KMS-11 (cell line): ENCODE measurements around the gene NUDT16L1.

Experiments used
- H2AFZ ChIP-seq: fragments of 200-600 bp; sonication (generic); 2 replicates; pipeline ENCODE4 v1.6.1; 2016; ENCODE audit warnings: antibody characterized with exemption, mixed run types, low read depth
- H3K27ac ChIP-seq: fragments of 200-600 bp; sonication (generic); 2 replicates; pipeline ENCODE4 v1.6.1; 2016; ENCODE audit warnings: mild to moderate bottlenecking, mixed run types
- H3K27me3 ChIP-seq: fragments of 200-600 bp; sonication (generic); 2 replicates; pipeline ENCODE4 v1.6.1; 2017; ENCODE audit warnings: mild to moderate bottlenecking, low read depth, mixed run types, moderate library complexity; ENCODE audit not compliant: insufficient read depth
- H3K36me3 ChIP-seq: fragments of 200-600 bp; sonication (generic); 2 replicates; pipeline ENCODE4 v1.6.1; 2017; ENCODE audit warnings: mild to moderate bottlenecking, mixed run types; ENCODE audit not compliant: insufficient read depth
- H3K4me1 ChIP-seq: fragments of 200-600 bp; sonication (generic); 2 replicates; pipeline ENCODE4 v1.6.1; 2016; ENCODE audit warnings: mild to moderate bottlenecking, low read depth, mixed run types; ENCODE audit not compliant: poor library complexity, severe bottlenecking
- H3K4me2 ChIP-seq: fragments of 200-600 bp; sonication (generic); 2 replicates; pipeline ENCODE4 v1.7.0; 2016; ENCODE audit warnings: mild to moderate bottlenecking, mixed run types
- H3K4me3 ChIP-seq: fragments of 200-600 bp; sonication (generic); IDR thresholded peaks from 2 replicates; pipeline ENCODE4 v1.6.1; 2017; ENCODE audit warnings: low read depth, low read length, mixed read lengths; ENCODE audit not compliant: insufficient read depth
- H3K79me2 ChIP-seq: fragments of 200-600 bp; sonication (generic); 2 replicates; pipeline ENCODE4 v1.6.1; 2016; ENCODE audit warnings: low read depth, mixed run types; ENCODE audit not compliant: insufficient read depth
- H3K9ac ChIP-seq: fragments of 200-600 bp; sonication (generic); 2 replicates; pipeline ENCODE4 v1.6.1; 2016; ENCODE audit warnings: mild to moderate bottlenecking, mixed run types
- H4K20me1 ChIP-seq: fragments of 200-600 bp; sonication (generic); 2 replicates; pipeline ENCODE4 v1.6.1; 2016; ENCODE audit warnings: mild to moderate bottlenecking, mixed run types; ENCODE audit not compliant: insufficient read depth
- CTCF ChIP-seq: fragments of 200-600 bp; sonication (generic); conservative IDR thresholded peaks from 2 replicates; pipeline ENCODE4 v1.6.1; 2017; ENCODE audit warnings: low read depth, mild to moderate bottlenecking, antibody characterized with exemption, low read length, moderate library complexity, mixed read lengths

Gene NUDT16L1

GRCh38 chr16:4696905-4697847 lies 3.8 kb downstream of the NUDT16L1 start:
- Histone ChIP-seq H3K27ac (no peak overlapping the region), H3K4me2 (no peak overlapping the region), H3K4me3 (no peak overlapping the region), H2AFZ (no peak overlapping the region), H3K27me3 (no peaks in the 10 kb centered on the region), H3K79me2 (peaks cover 7% of the 10 kb centered on the region; the same call in 1 of the 2 replicates), H3K4me1 (peaks cover 12% of the 10 kb centered on the region), H4K20me1 (no peaks in the 10 kb centered on the region), H3K9ac (no peak overlapping the region), H3K36me3 (peaks cover 4% of the 10 kb centered on the region; the same call in 1 of the 2 replicates)
- no peak for TF ChIP-seq CTCF

GRCh38 chr16:4697848-4698291 lies 4.5 kb downstream of the NUDT16L1 start:
- H4K20me1 ChIP-seq: no peaks in the 10 kb centered on the region
- H3K36me3 ChIP-seq: peaks cover 4% of the 10 kb centered on the region; the same call in 1 of the 2 replicates
- H3K79me2 ChIP-seq: peaks cover 7% of the 10 kb centered on the region; the same call in 1 of the 2 replicates
- H3K4me2 ChIP-seq: no peak overlapping the region
- no peak overlapping the region for H3K4me3 ChIP-seq
- no peak overlapping the region for H2AFZ ChIP-seq
- H3K9ac ChIP-seq: no peak overlapping the region
- no peaks in the 10 kb centered on the region for H3K27me3 ChIP-seq
- peaks cover 5% of the 10 kb centered on the region for H3K4me1 ChIP-seq
- no peak overlapping the region for H3K27ac ChIP-seq
- no peak for TF ChIP-seq CTCF

GRCh38 chr16:4698321-4699045 lies 5.1 kb downstream of the NUDT16L1 start:
- no peak overlapping the region for H3K9ac ChIP-seq

More at GRCh38 chr16:4698321-4699045, 5.1 kb downstream of the NUDT16L1 start:
- no peak overlapping the region for H3K4me3 ChIP-seq
- H3K4me1 ChIP-seq: peaks cover 4% of the 10 kb centered on the region
- H3K4me2 ChIP-seq: no peak overlapping the region
- H2AFZ ChIP-seq: no peak overlapping the region
- H3K36me3 ChIP-seq: peaks cover 4% of the 10 kb centered on the region; the same call in 1 of the 2 replicates
- no peak overlapping the region for H3K27ac ChIP-seq
- no peaks in the 10 kb centered on the region for H3K27me3 ChIP-seq
- TF ChIP-seq CTCF: no peak
- H3K79me2 ChIP-seq: peaks cover 7% of the 10 kb centered on the region; the same call in 1 of the 2 replicates
- no peaks in the 10 kb centered on the region for H4K20me1 ChIP-seq
